ENCODE measurements around the gene KCTD2.

Gene KCTD2

DNA sequence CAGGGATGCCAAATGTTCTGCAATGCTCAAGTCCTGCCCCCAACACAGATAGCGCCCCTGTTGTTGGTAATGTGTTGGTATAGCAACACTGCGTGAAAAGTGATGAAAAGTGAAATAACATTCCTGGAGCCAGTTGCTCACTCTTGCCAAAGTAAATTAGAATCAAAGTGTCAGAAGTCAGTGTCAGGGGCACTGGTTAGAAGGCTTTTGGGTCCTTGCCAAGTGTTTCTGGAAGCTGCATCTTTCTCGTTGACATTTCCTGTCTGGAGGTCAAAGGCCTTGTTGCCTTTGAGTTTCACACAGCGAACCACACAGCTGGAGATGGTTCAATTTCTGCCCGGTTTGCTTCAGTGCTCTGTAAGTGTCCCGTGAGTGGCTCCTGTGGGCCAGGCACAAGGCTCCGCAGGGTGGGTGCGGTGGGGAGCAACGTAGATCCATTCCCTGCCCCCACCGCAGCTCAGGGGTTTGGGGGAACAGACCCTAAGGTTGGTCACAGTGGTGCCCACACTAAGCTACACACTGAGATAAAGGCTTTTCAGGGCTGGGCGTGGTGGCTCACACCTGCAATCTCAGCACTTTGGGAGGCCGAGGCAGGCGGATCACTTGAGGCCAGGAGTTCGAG is 37.1 kb downstream of the KCTD2 start:
- TF ChIP-seq EZH2 (IDR thresholded peaks at IDR 0.05; ENCODE audit: borderline replicate concordance, low read depth, low read length, severe bottlenecking) = no peak
- TF ChIP-seq, protein P1, sequence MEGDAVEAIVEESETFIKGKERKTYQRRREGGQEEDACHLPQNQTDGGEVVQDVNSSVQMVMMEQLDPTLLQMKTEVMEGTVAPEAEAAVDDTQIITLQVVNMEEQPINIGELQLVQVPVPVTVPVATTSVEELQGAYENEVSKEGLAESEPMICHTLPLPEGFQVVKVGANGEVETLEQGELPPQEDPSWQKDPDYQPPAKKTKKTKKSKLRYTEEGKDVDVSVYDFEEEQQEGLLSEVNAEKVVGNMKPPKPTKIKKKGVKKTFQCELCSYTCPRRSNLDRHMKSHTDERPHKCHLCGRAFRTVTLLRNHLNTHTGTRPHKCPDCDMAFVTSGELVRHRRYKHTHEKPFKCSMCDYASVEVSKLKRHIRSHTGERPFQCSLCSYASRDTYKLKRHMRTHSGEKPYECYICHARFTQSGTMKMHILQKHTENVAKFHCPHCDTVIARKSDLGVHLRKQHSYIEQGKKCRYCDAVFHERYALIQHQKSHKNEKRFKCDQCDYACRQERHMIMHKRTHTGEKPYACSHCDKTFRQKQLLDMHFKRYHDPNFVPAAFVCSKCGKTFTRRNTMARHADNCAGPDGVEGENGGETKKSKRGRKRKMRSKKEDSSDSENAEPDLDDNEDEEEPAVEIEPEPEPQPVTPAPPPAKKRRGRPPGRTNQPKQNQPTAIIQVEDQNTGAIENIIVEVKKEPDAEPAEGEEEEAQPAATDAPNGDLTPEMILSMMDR (IDR thresholded peaks at IDR 0.05; ENCODE audit: borderline replicate concordance, extremely low read depth, low read length, poor library complexity, severe bottlenecking) = no peak
- Histone ChIP-seq H3K79me2 (ENCODE audit: insufficient read depth, low read length) (no peaks in the 10 kb centered on the region), H3K9ac (ENCODE audit: low read depth, low read length) (no peak overlapping the region), H3K4me1 (ENCODE audit: insufficient read depth, low read length) (peaks cover 36% of the 10 kb centered on the region), H3K27me3 (ENCODE audit: insufficient read depth, low read length, poor library complexity) (no peaks in the 10 kb centered on the region), H3K36me3 (ENCODE audit: insufficient read depth, low read length) (no peaks in the 10 kb centered on the region), H4K20me1 (ENCODE audit: insufficient read depth, low read length) (no peaks in the 10 kb centered on the region), H2AFZ (ENCODE audit: low read depth, low read length) (peak overlapping the region; percentile 53; the same call in 1 of the 2 replicates), H3K9me3 (ENCODE audit: insufficient read depth, low read length, severe bottlenecking) (no peaks in the 10 kb centered on the region), H3K27ac (ENCODE audit: low read length) (peak overlapping the region; percentile 64), H3K4me3 (ENCODE audit: low read depth in 1 of 2, low read length in 2 of 2) (no peak overlapping the region), H3K4me2 (ENCODE audit: insufficient read depth, low read length) (peak overlapping the region; percentile 41)
- ATAC-seq (ENCODE audit: insufficient read depth, low read depth) = peak; percentile 55
- peak; percentile 73 for DNase-seq

DNA sequence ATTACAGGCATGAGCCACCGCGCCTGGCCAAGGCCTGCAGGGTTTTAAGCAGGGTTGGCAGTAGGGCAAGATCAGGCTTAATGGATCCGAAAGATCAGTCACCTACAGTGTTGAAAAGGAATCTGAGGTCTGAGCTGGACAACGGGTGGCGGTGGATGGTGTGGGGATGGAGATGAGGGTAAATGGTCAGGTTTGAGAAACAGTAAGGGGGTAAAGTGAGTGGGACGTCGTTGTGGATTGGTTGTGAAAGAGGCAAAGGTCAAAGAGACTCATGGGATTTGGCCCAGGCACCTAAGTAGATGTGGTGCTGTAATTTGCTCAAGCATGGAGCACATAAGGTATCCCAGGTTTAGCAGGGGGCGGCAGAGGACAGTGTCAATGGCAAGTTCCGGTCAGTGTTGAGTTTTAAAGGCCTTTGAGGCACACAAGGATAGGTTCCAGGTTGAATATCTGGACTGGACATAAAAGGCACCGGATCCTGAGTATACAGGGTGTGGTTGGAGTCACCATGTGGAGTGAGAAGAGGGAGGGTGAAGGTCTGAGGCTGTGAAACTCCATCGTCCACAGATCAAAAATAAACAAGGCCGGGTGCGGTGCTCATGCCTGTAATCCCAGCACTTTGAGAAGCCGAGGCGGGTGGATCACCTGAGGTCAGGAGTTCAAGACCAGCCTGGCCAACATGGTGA is 39.6 kb downstream of the KCTD2 start:
- ATAC-seq (ENCODE audit: insufficient read depth, low read depth) = no peak
- Histone ChIP-seq H3K79me2 (ENCODE audit: insufficient read depth, low read length) (no peaks in the 10 kb centered on the region), H4K20me1 (ENCODE audit: insufficient read depth, low read length) (no peaks in the 10 kb centered on the region), H3K4me2 (ENCODE audit: insufficient read depth, low read length) (peak overlapping the region; percentile 69), H3K27me3 (ENCODE audit: insufficient read depth, low read length, poor library complexity) (no peaks in the 10 kb centered on the region), H3K9ac (ENCODE audit: low read depth, low read length) (peak overlapping the region; percentile 76; the same call in 1 of the 2 replicates), H3K27ac (ENCODE audit: low read length) (no peak overlapping the region), H3K9me3 (ENCODE audit: insufficient read depth, low read length, severe bottlenecking) (no peaks in the 10 kb centered on the region), H2AFZ (ENCODE audit: low read depth, low read length) (no peak overlapping the region), H3K36me3 (ENCODE audit: insufficient read depth, low read length) (no peaks in the 10 kb centered on the region), H3K4me1 (ENCODE audit: insufficient read depth, low read length) (peaks cover 37% of the 10 kb centered on the region), H3K4me3 (ENCODE audit: low read depth in 1 of 2, low read length in 2 of 2) (no peak overlapping the region; a peak in 1 of 4 replicates)
- TF ChIP-seq EZH2 (IDR thresholded peaks at IDR 0.05; ENCODE audit: borderline replicate concordance, low read depth, low read length, severe bottlenecking) = no peak
- TF ChIP-seq, protein P1 (IDR thresholded peaks at IDR 0.05; ENCODE audit: borderline replicate concordance, extremely low read depth, low read length, poor library complexity, severe bottlenecking) = no peak
- DNase-seq = no peak

DNA sequence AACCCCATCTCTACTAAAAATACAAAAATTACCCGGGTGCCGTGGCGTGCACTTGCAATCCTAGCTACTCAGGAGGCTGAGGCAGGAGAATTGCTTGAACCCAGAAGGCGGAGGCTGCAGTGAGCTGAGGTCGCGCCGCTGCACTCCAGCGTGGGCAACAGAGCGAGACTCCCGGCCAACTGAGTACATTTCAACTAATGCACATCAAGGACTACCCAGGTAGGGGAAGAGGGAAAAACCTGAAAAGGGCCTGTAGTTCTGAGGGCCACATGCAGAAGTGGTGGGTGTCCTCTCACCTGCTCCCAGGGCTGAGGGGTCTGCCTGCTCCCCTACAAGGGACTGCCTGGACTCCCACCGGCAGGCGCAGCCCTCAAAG is 40.1 kb downstream of the KCTD2 start:
- Histone ChIP-seq H3K4me1 (ENCODE audit: insufficient read depth, low read length) (peaks cover 37% of the 10 kb centered on the region), H2AFZ (ENCODE audit: low read depth, low read length) (peak overlapping the region; percentile 83), H3K27me3 (ENCODE audit: insufficient read depth, low read length, poor library complexity) (no peaks in the 10 kb centered on the region), H3K4me3 (ENCODE audit: low read depth in 1 of 2, low read length in 2 of 2) (peak overlapping the region; percentile 39 to 68; a peak in 3 of 4 replicates), H3K9me3 (ENCODE audit: insufficient read depth, low read length, severe bottlenecking) (no peaks in the 10 kb centered on the region), H3K36me3 (ENCODE audit: insufficient read depth, low read length) (no peaks in the 10 kb centered on the region), H3K27ac (ENCODE audit: low read length) (peak overlapping the region; percentile 80), H3K79me2 (ENCODE audit: insufficient read depth, low read length) (no peaks in the 10 kb centered on the region), H4K20me1 (ENCODE audit: insufficient read depth, low read length) (no peaks in the 10 kb centered on the region), H3K4me2 (ENCODE audit: insufficient read depth, low read length) (peak overlapping the region; percentile 69), H3K9ac (ENCODE audit: low read depth, low read length) (peak overlapping the region; percentile 76)
- ATAC-seq (ENCODE audit: insufficient read depth, low read depth) (no peak; the same call in 2 of the 3 replicates), DNase-seq (no peak)
- no peak for TF ChIP-seq EZH2 (IDR thresholded peaks at IDR 0.05; ENCODE audit: borderline replicate concordance, low read depth, low read length, severe bottlenecking)
- TF ChIP-seq, protein P1 (IDR thresholded peaks at IDR 0.05; ENCODE audit: borderline replicate concordance, extremely low read depth, low read length, poor library complexity, severe bottlenecking) = no peak
